SKM-1 (cell line): ENCODE measurements around the gene PHF2.
"Not testable (repeated sequence)": the region's sequence is repeated elsewhere in the genome, so short reads cannot be mapped to it uniquely, and the experiment has no call there.

Experiments used
- DNase-seq: peaks from one replicate; lab custom pipeline; 2025; ENCODE audit not compliant: unreplicated experiment; lab: John Stamatoyannopoulos, UW

The PHF2 gene

DNA sequence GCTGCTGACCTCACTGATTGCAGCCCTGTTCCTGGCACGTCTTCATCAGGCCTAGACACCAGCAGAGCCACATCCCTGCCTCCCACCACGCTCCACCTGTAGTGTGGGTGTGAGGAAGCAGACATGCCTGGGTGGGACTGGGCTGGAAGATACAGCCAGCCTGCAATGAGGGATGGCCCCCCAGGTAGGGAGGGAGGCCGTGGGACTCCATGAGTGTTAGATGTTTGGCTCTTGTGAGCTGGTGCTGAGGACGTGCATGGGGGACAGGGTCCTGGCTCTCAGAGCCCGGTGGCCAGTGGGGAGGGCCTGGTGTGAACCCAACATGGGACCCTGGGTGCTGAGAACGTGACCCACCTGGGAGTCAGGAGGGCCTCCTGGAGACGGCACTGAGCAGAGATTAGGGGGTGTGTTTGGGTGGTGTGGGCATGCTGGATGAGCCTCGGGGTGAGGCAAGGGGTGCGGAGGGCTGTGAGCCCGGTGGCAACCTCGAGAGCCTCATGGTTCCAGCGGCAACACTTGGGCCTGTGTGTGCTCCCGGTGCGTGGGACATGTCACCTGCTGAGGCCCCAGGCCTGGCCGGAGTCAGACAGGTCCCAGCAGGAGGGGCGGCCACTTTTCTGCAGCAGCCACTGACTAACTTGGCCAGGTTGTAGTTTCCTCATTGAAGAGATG, 87.6 kb downstream of the PHF2 start:
- no peak for DNase-seq

DNA sequence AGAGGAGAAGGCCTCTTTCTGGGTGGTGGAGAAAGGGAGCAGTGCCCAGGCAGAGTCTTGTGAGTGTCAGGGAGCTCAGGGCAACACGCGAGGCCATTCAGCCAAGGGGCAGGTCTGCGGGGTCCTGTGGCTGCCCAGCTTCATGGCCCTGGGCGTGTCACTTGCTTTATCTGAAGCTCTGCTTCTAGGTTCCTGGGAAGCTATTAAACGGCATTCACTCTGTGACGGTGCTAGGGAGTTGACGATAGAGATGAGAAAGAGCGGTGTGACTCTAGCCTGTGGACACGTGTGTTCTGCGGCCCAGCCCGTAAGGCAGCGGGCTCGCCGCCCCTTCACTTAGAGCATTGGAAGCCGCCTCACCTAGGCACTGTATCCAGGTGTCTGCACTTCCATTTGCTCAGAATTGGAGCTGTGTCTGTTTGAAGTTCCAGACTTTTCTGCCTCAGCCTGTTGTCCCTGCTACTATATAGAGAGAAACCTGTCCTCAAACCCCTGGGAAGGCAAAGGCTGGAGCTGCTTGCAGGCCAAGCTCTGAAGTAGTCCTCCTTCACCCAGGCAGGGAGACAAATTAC, 88.3 kb downstream of the PHF2 start:
- no peak for DNase-seq

DNA sequence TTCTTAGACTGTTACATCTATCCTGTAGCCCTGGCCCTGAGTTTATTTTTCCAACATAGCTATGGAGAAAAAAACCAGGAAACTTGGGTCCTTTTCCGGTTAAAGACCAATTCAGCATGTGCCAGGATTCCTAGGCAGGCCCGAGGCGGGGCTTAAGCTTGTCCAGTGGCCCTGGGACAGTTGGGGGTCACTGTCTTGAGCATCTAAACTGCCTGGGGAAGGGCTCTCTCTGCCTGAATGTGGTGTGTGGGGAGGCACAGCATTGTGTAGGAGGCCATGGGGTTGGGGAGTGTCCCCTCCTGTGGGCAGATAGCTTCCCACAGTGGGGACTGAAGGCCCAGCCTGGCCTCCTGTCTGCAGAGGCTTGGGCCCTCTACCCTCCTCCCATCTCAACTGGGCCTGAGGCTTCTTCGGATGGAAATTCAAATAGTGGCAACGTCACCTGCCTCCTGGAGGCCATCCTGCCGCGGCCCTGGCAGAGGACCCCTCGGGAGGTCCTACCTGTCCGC, 88.8 kb downstream of the PHF2 start:
- DNase-seq, result no peak

DNA sequence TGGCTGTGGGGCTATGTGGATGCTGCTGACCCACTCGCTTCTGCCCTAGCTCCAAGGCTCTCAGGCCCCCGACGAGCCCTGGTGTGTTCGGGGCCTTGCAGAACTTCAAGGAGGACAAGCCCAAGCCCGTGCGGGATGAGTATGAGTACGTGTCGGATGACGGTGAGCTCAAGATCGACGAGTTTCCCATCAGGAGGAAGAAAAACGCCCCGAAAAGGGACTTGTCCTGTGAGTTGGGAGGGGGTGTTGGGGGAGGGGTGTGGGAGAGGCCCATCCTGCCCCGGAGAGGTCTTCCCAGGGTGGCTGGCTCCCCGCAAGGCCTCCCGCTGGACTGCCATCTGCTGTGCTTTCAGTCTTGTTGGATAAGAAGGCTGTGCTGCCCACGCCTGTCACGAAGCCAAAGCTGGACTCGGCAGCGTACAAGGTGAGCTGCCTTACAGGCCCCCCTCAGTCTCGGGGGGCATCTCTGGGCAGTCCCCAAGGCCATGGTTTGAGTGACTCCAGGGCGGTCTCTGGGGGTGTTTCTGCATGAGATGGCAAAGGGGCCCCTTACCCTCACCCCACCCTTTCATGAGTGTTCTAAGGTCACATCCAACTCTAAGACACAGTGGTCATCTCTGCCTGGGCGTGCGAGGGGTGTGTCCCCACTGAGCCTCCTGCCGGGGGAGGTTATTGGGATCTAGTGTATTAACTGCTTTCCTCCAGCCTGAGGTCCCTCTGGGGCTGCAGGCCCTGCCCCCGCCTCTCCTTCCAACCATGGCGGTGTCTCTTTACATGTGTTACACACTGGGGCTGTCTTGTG, 89.5 kb downstream of the PHF2 start:
- DNase-seq, result no peak

DNA sequence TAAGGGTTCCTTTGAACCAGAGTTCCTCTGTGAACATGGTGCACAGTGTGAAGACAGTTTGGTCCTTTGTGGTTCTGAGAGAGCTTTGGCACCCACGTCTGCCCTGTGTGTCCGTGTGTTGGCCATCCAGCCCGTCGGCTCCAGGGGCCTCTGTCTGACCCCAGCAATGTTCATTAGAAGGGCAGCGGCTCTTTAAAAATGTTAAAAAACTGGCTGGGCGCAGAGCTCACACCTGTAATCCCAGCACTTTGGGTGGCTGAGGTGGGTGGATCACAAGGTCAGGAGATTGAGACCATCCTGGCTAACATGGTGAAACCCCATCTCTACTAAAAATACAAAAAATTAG, 90.0 kb downstream of the PHF2 start:
- not testable (repeated sequence) for DNase-seq

DNA sequence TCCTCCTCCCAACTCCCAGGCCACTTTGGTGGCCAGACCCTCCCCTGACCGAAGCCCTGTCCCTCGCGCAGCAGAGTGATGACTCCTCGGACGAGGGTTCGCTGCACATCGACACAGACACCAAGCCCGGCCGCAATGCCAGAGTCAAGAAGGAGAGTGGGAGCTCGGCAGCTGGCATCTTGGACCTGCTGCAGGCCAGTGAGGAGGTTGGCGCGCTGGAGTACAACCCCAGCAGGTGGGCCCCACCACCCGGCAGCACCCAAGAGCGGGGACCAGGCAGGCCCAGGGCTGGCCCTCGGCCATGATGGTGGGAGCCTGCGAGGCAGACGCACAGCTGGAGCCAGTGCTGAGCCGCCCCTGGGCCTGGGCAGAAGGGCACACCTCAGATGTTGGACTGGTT, 90.6 kb downstream of the PHF2 start:
- DNase-seq, result no peak

DNA sequence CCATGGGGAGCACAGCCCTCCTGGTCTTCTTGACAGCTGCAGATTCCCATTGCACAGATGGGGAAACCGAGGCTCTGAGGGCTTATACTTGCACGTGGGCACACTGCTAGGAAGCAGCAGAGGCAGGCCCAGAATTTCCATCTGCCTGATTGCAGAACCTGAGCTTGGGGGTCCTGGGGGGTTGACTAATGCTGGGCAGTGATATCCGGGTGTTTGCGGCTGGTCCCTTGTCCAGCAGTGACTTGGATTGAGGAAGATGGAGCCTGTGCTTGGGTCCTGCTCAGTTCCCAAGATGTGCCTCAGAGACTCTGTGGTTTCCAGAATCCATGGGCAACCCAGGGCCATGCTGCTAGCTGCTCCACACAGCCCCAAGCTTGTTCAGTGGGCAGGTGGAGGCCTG, 91.2 kb downstream of the PHF2 start:
- DNase-seq, result no peak

DNA sequence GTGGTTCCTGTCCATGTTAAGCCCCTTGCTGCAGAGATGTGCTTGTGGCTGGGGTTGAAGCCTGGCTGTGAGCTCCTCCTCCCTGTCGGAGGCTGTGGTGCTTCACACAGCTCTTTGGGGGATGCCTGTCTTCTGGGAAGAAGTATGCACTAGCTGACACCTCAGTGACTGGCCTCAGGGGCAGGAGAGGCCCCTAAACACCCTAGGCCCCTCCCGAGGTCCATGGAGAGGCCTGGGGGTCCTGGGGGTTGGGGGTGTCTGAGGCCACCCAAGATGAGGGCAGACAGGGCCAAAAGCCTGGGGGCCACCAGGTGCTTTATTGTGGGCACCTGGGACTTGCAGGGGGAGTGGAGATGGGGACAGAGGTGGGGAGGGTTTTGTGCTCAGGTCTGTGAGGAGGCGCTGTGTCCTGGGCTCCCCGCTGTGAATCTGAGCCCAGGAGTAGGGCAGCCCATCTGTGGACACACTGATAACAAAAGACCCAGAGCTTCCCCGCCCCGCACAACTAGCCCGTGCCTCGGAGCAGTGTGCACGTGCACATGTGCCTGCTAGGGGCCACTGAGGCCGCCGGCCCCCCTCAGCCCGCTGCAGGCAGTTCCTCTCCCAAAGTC, 92.0 kb downstream of the PHF2 start:
- DNase-seq, result no peak

DNA sequence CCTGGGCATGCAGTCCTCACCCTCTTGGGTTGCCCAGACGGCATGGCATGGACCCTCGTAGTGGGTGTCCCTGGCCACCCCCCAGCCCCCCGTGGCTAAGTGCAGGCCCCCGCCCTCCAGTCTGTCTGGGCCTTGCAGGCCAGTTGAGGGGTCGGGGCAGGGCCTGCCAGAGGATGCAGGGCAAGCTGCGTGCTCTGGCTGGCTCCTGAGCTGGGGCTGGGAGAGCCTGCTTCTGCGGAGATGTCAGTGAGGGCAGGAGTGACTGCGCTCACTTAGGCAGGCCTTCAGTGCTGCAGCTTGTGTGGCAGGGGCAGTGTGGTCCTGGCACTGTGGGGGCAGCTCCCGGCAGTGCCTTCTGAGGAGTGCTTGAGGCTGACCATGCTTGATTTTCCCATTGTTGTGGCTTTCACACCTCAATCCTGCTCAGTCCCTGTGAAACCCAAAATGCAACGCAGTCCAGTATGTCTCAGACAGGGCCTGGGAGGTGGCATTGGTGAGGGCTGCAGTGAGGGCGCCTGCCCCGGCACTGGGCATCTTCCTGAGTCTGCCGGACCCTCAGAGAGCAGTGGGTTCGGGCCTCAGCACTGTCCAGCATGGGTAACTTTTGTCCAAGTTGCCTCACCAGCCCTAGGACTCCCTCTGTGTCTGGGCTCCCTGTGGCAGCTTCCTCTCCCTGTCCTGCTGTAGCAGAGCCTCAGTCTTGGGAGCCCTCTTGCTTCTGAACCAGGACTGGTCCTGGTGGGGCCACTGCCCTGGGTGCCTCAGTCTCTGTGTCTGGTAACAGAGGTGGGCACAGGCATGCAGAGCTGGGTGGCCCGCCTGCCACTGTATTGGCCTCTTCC, 93.0 kb downstream of the PHF2 start:
- no peak for DNase-seq

DNA sequence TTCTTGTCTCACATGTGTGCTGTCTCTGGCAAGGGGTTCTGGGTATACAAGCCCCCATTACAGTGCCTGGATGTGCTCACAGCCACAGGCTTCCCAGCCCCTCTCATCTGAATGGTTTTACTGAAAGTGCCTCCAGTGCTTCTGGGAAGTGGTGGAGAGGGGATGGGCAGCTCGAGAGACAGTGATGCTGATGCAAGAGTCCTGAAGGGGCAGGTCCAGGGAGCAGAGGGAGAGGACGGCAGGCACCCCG, 93.5 kb downstream of the PHF2 start:
- no peak for DNase-seq

DNA sequence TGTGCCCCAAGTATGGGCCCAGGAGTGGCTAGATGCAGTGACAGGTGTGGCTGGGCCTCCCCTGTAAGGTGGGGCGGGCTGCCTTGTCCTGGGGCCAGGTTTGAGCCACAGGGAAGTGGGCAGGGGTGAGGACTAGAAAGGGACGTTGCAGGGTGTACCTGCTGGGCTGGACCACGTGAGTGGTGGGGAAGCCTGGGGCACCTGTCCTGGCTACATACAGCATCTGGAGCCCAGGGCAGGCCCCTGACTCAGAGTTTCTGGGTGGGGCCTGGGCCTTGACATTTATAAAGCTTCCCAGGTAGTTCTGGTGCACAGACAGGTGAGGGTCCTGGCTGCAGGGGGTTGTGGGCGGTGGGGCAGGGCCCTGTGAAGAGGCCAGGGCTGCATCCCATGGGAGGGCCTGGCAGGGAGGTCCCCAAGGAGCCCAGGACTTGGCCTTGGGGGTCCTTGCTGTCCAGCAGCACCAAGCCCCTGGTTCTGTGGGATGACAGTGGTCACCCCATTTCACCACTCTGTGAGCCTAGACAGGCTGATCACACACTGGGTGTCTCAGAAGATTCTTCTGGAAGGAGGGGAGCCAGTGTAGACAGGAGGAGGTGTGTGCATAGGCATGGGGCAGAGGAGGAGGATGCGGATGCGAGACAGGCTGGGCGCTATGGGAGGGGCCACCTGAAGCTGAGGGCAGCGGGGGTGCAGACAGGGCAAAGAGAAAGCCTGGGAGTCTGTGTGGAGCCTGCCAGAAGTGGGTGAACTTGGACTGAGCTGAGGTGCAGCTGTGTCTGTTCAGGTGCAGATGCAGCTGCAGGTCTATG, 94.0 kb downstream of the PHF2 start:
- DNase-seq, result no peak

DNA sequence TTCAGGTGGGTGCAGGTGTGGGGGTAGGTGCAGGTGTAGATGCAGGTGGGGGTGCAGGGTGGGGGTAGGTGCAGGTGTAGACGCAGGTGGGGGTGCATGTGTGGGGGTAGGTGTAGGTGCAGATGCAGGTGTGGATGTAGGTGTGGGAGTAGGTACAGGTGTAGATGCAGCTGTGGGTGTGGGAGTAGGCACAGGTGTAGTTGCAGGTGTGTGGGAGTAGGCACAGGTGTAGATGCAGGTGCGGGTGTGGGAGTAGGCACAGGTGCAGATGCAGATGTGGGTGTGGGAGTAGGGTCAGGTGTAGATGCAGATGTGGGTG, 94.6 kb downstream of the PHF2 start:
- no peak for DNase-seq

DNA sequence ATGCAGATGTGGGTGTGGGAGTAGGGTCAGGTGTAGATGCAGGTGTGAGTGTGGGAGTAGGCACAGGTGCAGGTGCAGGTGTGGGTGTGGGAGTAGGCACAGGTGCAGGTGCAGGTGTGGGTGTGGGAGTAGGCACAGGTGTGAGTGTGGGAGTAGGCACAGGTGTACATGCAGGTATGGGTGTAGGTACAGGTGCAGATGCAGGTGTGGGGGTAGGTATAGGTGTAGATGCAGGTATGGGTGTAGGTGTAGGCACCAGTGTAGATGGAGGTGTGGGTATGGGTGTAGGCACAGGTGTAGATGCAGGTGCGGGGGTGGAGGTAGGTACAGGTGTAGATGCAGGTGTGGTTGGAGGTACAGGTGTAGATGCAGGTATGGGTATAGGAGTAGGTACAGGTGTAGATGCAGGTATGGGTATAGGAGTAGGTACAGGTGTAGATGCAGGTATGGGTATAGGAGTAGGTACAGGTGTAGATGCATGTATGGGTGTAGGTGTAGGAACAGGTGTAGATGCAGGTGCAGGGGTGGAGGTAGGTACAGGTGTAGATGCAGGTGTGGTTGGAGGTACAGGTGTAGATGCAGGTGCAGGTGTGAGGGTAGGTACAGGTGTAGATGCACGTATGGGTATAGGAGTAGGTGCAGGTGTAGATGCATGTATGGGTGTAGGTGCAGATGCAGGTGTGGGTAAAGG, 96.1 kb downstream of the PHF2 start:
- not testable (repeated sequence) for DNase-seq

DNA sequence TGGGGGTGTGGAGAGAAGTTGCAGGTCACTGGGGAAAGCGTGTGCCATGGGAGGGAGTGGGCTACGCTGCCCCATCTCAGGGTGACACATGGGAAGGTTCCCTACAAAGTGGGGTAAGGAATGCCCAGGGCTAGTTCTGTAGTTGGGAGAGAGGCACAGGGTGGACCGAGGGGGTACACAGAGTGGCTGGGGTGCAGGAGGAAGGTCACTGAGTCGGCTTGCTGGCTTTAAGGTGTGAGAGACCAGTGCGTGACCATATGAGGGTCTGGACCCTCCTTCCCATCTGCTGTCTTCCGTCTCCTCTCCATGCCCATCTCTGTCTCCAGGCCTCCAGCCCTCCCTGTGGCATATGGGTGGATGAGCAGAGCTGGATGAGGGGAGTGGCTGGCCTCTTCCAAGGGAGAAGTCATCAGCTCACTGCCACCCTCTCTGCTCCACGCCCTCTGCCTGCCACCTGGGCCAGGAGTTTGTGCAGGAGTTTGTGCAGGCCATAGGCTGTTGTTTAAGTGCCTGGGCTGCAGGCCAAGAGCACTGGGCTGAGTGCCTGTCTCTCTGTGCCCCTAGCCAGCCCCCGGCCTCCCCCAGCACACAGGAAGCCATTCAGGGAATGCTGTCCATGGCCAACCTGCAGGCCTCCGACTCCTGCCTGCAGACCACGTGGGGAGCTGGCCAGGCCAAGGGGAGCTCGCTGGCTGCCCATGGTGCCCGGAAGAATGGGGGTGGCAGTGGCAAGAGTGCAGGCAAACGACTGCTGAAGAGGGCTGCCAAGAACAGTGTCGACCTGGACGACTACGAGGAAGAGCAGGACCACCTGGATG, 96.8 kb downstream of the PHF2 start:
- DNase-seq, result no peak

DNA sequence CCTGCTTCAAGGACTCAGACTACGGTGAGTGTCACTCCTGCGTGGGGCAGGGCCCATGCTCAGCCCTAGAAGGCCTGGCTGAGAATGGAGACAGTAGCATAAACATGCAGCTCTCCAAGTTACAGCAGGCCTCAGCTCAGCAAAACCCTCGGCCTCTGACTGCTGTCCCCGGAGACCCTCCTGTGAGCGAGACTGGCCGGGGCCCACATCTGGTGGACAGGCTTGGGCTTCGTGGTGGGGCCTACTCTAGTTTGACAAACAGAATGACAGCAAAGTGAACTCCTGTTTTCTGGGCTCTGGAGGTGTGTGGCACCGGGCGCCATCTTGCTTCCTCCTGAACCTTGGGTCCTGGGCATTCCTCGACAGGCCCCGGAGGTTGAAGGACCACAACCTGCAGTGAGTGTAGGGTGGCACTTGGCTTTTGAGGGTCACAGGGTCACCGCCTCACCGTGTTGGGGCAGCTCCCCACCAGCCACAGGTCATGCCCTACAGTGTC, 97.5 kb downstream of the PHF2 start:
- DNase-seq, result no peak

DNA sequence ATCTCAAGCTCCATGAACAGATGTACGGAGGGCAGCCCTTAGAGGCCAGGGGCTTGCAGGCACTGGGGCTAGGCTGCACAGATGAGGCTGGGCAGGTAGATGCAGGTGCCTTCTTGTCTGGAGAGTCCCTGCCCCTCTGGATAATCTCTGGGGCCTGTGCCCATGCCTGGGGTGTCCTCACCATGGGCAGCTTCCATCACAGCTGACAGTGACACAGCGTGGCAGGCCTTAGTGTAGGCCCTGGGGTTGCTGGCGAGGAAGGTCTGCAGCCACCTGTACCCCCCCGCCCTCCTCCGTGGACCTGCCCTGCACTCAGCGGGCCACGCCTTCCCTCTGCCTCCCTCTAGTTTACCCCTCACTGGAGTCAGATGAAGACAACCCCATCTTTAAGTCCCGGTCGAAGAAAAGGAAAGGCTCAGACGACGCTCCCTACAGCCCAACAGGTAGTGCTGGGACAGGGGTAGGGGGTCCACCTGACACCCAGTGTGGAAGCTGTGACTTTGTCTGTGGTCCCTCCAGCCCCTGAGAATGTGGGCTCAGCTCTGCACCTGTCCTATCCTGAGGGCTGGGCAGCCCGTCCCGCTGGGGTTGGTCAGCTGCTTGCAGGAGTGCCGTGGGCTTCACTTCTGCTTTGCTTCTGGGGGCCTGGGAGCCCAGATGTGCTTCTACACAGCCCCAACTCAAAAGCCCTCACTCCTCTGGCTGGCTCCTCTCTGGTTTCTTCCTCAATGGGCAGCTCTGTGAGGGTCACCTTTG, 98.4 kb downstream of the PHF2 start:
- DNase-seq, result no peak

DNA sequence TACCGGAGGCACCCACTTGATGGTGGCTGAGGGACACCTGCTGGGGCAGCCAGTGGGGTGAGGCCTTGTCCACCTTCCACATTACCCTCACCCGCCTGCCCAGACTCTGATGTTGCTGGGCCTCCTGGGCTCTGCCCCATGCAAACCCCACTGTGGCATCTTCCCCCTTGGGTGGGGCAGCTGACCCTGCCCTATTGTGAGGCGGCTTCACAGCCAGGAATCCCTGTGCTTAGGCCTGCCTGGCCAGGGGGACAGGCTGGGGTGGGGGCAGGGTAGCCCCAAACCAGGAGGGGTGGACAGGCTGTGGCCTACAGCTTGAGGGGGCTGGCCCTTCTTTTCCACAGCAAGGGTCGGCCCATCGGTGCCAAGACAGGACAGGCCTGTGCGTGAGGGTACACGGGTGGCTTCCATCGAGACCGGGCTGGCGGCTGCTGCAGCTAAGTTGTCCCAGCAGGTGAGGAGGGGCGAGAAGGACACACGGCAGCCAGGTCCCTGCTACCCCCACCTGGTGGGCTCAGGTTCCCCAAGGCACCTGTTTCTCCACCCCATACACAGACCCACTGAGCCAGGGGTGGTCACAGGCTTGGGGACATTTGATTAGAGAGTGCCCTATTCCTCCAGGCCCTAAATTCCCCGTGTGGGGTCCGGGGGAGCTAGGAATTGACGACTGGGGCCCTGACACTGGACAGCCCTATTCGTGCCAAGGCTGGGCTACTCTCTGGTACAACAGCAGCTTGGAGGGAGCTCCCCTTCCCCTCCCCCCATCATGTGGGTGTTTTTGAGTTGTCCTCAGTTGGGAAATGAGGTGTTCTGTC, 99.2 kb downstream of the PHF2 start:
- no peak for DNase-seq
